WTC11 (cell line): ENCODE results near the gene GET4. TPM values are rescaled to one million over a fixed set of nuclear protein-coding genes. Genes with fewer than 3 reads are reported as not detected.

Source experiments
- ATAC-seq: fragments of 200-7000 bp; cut with Tn5 transposase; 2 replicates; pipeline ENCODE4 v1.10.0; 2021; ENCODE audit warnings: mild to moderate bottlenecking, moderate library complexity
- CTCF ChIA-PET: fragments of 300-600 bp; sonication (Branson Sonifier 250); formaldehyde crosslinking; loops from one replicate; lab custom pipeline; 2021; ENCODE audit warnings: antibody characterized with exemption; lab: Charles Lee
- POLR2A ChIA-PET: fragments of 350-600 bp; sonication (Branson Sonifier 250); formaldehyde crosslinking; loops from one replicate; lab custom pipeline; 2021; ENCODE audit warnings: antibody characterized with exemption; lab: Charles Lee
- DNase-seq: peaks from one replicate; pipeline ENCODE4 v3.0.0; 2021; ENCODE audit warnings: low spot score
- H3K27ac Mint-ChIP-seq: 2 replicates; pipeline ENCODE4 v1.8.0; 2021; ENCODE audit warnings: mixed read lengths
- H3K27me3 Mint-ChIP-seq: 2 replicates; pipeline ENCODE4 v1.8.0; 2021; ENCODE audit warnings: low read depth, mild to moderate bottlenecking, moderate library complexity, mixed read lengths
- H3K36me3 Mint-ChIP-seq: 2 replicates; pipeline ENCODE4 v1.8.0; 2021; ENCODE audit warnings: mixed read lengths
- H3K4me1 Mint-ChIP-seq: 2 replicates; pipeline ENCODE4 v1.8.0; 2022; ENCODE audit warnings: mixed read lengths
- H3K4me3 Mint-ChIP-seq: 2 replicates; pipeline ENCODE4 v1.8.0; 2021; ENCODE audit warnings: mild to moderate bottlenecking, moderate library complexity, mixed read lengths
- H3K9me3 Mint-ChIP-seq: 2 replicates; pipeline ENCODE4 v1.8.0; 2021; ENCODE audit warnings: mixed read lengths
- ATF1 ChIP-seq: sonication (generic); formaldehyde crosslinking; IDR thresholded peaks from 2 replicates; pipeline ENCODE4 v1.8.1; 2023; ENCODE audit warnings: mild to moderate bottlenecking, moderate library complexity, missing genetic modification reagents
- CREB1 ChIP-seq: sonication (generic); formaldehyde crosslinking; IDR thresholded peaks from 2 replicates; pipeline ENCODE4 v1.8.0; 2023; ENCODE audit warnings: mild to moderate bottlenecking, missing genetic modification reagents
- ETV6 ChIP-seq: sonication (generic); formaldehyde crosslinking; IDR thresholded peaks from 2 replicates; pipeline ENCODE4 v1.8.1; 2022; ENCODE audit warnings: mild to moderate bottlenecking, missing genetic modification reagents
- FOXK1 ChIP-seq: sonication (generic); formaldehyde crosslinking; IDR thresholded peaks from 2 replicates; pipeline ENCODE4 v1.8.0; 2022; ENCODE audit warnings: mild to moderate bottlenecking, moderate library complexity, missing genetic modification reagents
- HMGA2 ChIP-seq: fragments of 250-450 bp; sonication (Bioruptor Pico); IDR thresholded peaks from 2 replicates; pipeline ENCODE4 v1.4.0; 2021; ENCODE audit warnings: mild to moderate bottlenecking, moderate library complexity
- JUN ChIP-seq: sonication (generic); formaldehyde crosslinking; IDR thresholded peaks from 2 replicates; pipeline ENCODE4 v1.8.0; 2023; ENCODE audit warnings: mild to moderate bottlenecking, missing genetic modification reagents
- MYBL2 ChIP-seq: sonication (generic); formaldehyde crosslinking; IDR thresholded peaks from 2 replicates; pipeline ENCODE4 v1.8.1; 2023; ENCODE audit warnings: mild to moderate bottlenecking, moderate library complexity, missing genetic modification reagents
- NFE2L1 ChIP-seq: sonication (generic); formaldehyde crosslinking; IDR thresholded peaks from 2 replicates; pipeline ENCODE4 v1.8.1; 2023; ENCODE audit warnings: missing genetic modification reagents
- NR3C1 ChIP-seq: sonication (generic); formaldehyde crosslinking; conservative IDR thresholded peaks from 2 replicates; pipeline ENCODE4 v1.8.1; 2023; ENCODE audit warnings: low read depth, mild to moderate bottlenecking, missing genetic modification reagents
- RORB ChIP-seq: fragments of 250-450 bp; sonication (Bioruptor Pico); IDR thresholded peaks from 2 replicates; pipeline ENCODE4 v1.9.0; 2021; ENCODE audit warnings: mild to moderate bottlenecking
- ZBTB21 ChIP-seq: sonication (generic); formaldehyde crosslinking; IDR thresholded peaks from 2 replicates; pipeline ENCODE4 v1.8.1; 2023; ENCODE audit warnings: mild to moderate bottlenecking, missing genetic modification reagents, borderline replicate concordance
- ZNF121 ChIP-seq: sonication (generic); formaldehyde crosslinking; IDR thresholded peaks from 2 replicates; pipeline ENCODE4 v1.8.0; 2023; ENCODE audit warnings: missing genetic modification reagents
- ZNF423 ChIP-seq: fragments of 250-450 bp; sonication (Bioruptor Pico); IDR thresholded peaks from 2 replicates; pipeline ENCODE4 v2.1.2; 2022; ENCODE audit warnings: mild to moderate bottlenecking, moderate library complexity
- ZNF671 ChIP-seq: fragments of 250-450 bp; sonication (Bioruptor Pico); IDR thresholded peaks from 2 replicates; pipeline ENCODE4 v1.8.0; 2021; ENCODE audit warnings: mild to moderate bottlenecking
- total RNA-seq: library from RNA; stranded (reverse); gene quantifications from 3 replicates; pipeline ENCODE4 v1.2.3, GENCODE V29; 2021
- TF ChIP-seq, protein P1 (sequence below): fragments of 250-450 bp; sonication (Bioruptor Pico); conservative IDR thresholded peaks from 2 replicates; pipeline ENCODE4 v1.9.0; 2021; ENCODE audit warnings: mild to moderate bottlenecking
- TF ChIP-seq, protein P2 (sequence below): sonication (generic); formaldehyde crosslinking; IDR thresholded peaks from 2 replicates; pipeline ENCODE4 v1.8.1; 2023; ENCODE audit warnings: mild to moderate bottlenecking, missing genetic modification reagents, moderate library complexity
- TF ChIP-seq, protein P3 (sequence below): sonication (generic); formaldehyde crosslinking; IDR thresholded peaks from 2 replicates; pipeline ENCODE4 v1.8.1; 2022; ENCODE audit warnings: low read depth, missing genetic modification reagents, borderline replicate concordance
- TF ChIP-seq, protein P4 (sequence below): fragments of 250-450 bp; sonication (Bioruptor Pico); IDR thresholded peaks from 2 replicates; pipeline ENCODE4 v1.9.0; 2021; ENCODE audit warnings: mild to moderate bottlenecking
- TF ChIP-seq, protein P5 (sequence below): fragments of 250-450 bp; sonication (Bioruptor Pico); IDR thresholded peaks from 2 replicates; pipeline ENCODE4 v2.1.2; 2022; ENCODE audit warnings: mild to moderate bottlenecking, moderate library complexity
- TF ChIP-seq, protein P6 (sequence below): sonication (generic); formaldehyde crosslinking; conservative IDR thresholded peaks from 2 replicates; pipeline ENCODE4 v1.8.1; 2022; ENCODE audit warnings: mild to moderate bottlenecking, missing genetic modification reagents
- TF ChIP-seq, protein P7 (sequence below): fragments of 200-600 bp; IDR thresholded peaks from 2 replicates; pipeline ENCODE4 v1.8.0; 2022; ENCODE audit warnings: antibody characterized with exemption
- TF ChIP-seq, protein P8 (sequence below): sonication (generic); formaldehyde crosslinking; IDR thresholded peaks from 2 replicates; pipeline ENCODE4 v1.8.1; 2023; ENCODE audit warnings: mild to moderate bottlenecking, moderate library complexity, missing genetic modification reagents

GET4 gene
- total RNA-seq, 1 experiment from 2014 or later: 73.0 TPM

DNA sequence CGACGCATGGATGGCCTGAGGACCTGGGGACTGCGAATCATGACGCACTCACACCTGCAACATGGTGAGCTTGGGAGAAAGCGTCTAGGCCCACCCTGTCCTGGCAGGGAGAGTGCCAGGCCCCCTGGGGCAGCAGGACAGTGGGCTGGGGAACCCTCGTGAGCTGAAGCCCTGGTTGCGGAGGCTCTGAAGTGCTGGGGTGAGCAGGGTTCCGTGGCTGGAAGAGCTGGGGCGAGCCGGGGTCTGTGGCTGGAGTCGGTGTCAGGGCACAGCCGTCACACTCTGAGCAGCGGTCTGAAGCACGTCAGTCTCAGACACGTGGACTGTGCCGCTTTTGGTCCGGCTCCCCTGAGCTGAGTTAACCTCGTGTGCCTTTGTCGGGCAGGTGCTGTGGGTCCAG, 39.4 kb upstream of the GET4 start:
- CTCF ChIA-PET: interaction anchor here (0.7 to 4.1 kb wide), 18 partner anchors 8 to 515 kb away, joined by 3 to 17 read pairs (median 4); partner anchors contain the start of gene GET4

DNA sequence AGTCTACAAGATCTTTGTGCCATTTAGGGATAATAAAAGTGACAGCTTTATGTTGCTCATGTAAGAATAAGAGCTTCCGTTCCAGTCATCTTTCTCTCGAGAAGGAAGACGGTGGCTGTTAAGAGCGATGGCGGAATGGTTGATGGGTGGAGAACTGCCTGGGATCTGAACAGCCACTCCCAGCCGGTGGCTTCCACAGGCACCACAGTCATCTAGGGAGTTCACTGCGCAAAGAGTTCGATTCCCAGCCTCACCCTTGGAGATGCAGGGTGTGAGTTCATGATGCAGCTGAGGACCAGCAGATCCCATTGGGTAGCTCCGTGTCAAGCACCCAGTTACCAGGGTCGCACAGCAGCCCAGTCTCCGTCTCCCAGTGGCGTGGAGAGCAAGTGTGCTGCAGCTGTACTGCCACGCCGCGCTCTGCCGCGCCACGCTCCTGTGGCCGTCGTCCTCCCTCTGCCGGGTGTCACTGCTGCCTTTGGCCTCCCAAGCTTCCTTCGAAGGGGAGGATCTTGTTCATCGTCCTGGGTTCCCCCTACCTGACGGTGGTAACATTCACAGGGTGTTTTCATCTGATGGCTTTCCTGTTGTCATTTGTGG, 36.3 kb upstream of the GET4 start:
- Mint-ChIP-seq H3K9me3 (no peaks in the 10 kb centered on the region), H3K4me1 (peaks cover 10% of the 10 kb centered on the region), H3K27ac (no peak overlapping the region)
- TF ChIP-seq, protein P1, sequence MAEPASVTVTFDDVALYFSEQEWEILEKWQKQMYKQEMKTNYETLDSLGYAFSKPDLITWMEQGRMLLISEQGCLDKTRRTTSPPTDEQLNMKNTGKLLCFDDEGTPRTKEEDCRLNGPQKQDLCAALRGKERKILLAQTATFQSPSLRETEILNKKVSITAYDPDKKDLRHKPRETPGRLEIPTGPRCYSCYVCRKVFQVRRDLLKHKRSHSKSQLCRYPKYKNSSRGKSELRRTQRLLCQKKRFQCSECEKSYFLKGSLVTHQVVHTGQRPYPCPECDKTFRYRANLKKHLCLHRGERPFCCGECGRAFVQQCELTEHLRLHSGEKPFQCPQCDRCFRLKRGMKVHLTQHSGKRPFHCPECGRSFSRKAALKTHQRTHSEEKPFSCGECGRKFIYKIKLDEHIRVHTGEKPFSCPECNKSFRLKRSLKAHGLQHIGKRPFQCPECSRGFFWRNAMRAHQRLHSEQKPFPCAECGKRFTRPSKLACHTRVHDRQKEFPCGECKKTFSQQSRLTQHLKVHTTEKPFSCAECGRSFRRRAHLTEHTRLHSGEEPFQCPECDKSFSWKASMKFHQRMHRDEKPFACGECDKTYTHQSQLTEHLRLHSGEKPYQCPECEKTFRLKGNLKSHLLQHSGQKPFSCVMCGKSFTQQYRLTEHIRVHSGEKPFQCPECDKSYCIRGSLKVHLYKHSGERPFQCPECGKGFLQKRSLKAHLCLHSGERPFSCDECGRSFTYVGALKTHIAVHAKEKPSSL (CRISPR knock-in tag): no peak
- TF ChIP-seq, protein P2, sequence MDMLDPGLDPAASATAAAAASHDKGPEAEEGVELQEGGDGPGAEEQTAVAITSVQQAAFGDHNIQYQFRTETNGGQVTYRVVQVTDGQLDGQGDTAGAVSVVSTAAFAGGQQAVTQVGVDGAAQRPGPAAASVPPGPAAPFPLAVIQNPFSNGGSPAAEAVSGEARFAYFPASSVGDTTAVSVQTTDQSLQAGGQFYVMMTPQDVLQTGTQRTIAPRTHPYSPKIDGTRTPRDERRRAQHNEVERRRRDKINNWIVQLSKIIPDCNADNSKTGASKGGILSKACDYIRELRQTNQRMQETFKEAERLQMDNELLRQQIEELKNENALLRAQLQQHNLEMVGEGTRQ: no peak
- TF ChIP-seq, protein P3, sequence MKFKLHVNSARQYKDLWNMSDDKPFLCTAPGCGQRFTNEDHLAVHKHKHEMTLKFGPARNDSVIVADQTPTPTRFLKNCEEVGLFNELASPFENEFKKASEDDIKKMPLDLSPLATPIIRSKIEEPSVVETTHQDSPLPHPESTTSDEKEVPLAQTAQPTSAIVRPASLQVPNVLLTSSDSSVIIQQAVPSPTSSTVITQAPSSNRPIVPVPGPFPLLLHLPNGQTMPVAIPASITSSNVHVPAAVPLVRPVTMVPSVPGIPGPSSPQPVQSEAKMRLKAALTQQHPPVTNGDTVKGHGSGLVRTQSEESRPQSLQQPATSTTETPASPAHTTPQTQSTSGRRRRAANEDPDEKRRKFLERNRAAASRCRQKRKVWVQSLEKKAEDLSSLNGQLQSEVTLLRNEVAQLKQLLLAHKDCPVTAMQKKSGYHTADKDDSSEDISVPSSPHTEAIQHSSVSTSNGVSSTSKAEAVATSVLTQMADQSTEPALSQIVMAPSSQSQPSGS (CRISPR knock-in tag): no peak
- TF ChIP-seq NFE2L1 (no peak), ZNF121 (CRISPR knock-in tag) (no peak), NR3C1 (CRISPR knock-in tag) (no peak), ZNF671 (CRISPR knock-in tag) (no peak), ZBTB21 (no peak), MYBL2 (CRISPR knock-in tag) (no peak), FOXK1 (CRISPR knock-in tag) (no peak), JUN (CRISPR knock-in tag) (no peak), HMGA2 (CRISPR knock-in tag) (no peak)
- TF ChIP-seq, protein P4, sequence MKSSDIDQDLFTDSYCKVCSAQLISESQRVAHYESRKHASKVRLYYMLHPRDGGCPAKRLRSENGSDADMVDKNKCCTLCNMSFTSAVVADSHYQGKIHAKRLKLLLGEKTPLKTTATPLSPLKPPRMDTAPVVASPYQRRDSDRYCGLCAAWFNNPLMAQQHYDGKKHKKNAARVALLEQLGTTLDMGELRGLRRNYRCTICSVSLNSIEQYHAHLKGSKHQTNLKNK (CRISPR knock-in tag): no peak
- TF ChIP-seq, protein P5, sequence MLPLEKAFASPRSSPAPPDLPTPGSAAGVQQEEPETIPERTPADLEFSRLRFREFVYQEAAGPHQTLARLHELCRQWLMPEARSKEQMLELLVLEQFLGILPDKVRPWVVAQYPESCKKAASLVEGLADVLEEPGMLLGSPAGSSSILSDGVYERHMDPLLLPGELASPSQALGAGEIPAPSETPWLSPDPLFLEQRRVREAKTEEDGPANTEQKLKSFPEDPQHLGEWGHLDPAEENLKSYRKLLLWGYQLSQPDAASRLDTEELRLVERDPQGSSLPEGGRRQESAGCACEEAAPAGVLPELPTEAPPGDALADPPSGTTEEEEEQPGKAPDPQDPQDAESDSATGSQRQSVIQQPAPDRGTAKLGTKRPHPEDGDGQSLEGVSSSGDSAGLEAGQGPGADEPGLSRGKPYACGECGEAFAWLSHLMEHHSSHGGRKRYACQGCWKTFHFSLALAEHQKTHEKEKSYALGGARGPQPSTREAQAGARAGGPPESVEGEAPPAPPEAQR (CRISPR knock-in tag): no peak
- TF ChIP-seq, protein P6, sequence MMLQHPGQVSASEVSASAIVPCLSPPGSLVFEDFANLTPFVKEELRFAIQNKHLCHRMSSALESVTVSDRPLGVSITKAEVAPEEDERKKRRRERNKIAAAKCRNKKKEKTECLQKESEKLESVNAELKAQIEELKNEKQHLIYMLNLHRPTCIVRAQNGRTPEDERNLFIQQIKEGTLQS (CRISPR knock-in tag): no peak
- TF ChIP-seq, all 79 proteins: peak for 0
- H3K4me3 Mint-ChIP-seq: no peak overlapping the region
- ChIA-PET CTCF (interaction anchor here (0.7 to 1.5 kb wide), 4 partner anchors 24 to 118 kb away, joined by 3 to 5 read pairs (median 4); no protein-coding TSS in a partner anchor), POLR2A (no interaction called here)
- ATAC-seq (no peak), DNase-seq (no peak)
- no peaks in the 10 kb centered on the region for H3K27me3 Mint-ChIP-seq
- H3K36me3 Mint-ChIP-seq: peaks cover 75% of the 10 kb centered on the region

More for the DNA sequence above, 39.4 kb upstream of the GET4 start:
- ATAC-seq: no peak
- POLR2A ChIA-PET: no interaction called here
- TF ChIP-seq, protein P3 (CRISPR knock-in tag): no peak
- TF ChIP-seq FOXK1 (CRISPR knock-in tag) (no peak), RORB (no peak), ZNF423 (CRISPR knock-in tag) (no peak), ETV6 (CRISPR knock-in tag) (no peak), HMGA2 (CRISPR knock-in tag) (no peak), ATF1 (no peak), CREB1 (CRISPR knock-in tag) (no peak)
- TF ChIP-seq, protein P7, sequence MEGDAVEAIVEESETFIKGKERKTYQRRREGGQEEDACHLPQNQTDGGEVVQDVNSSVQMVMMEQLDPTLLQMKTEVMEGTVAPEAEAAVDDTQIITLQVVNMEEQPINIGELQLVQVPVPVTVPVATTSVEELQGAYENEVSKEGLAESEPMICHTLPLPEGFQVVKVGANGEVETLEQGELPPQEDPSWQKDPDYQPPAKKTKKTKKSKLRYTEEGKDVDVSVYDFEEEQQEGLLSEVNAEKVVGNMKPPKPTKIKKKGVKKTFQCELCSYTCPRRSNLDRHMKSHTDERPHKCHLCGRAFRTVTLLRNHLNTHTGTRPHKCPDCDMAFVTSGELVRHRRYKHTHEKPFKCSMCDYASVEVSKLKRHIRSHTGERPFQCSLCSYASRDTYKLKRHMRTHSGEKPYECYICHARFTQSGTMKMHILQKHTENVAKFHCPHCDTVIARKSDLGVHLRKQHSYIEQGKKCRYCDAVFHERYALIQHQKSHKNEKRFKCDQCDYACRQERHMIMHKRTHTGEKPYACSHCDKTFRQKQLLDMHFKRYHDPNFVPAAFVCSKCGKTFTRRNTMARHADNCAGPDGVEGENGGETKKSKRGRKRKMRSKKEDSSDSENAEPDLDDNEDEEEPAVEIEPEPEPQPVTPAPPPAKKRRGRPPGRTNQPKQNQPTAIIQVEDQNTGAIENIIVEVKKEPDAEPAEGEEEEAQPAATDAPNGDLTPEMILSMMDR: no peak
- TF ChIP-seq, protein P8, sequence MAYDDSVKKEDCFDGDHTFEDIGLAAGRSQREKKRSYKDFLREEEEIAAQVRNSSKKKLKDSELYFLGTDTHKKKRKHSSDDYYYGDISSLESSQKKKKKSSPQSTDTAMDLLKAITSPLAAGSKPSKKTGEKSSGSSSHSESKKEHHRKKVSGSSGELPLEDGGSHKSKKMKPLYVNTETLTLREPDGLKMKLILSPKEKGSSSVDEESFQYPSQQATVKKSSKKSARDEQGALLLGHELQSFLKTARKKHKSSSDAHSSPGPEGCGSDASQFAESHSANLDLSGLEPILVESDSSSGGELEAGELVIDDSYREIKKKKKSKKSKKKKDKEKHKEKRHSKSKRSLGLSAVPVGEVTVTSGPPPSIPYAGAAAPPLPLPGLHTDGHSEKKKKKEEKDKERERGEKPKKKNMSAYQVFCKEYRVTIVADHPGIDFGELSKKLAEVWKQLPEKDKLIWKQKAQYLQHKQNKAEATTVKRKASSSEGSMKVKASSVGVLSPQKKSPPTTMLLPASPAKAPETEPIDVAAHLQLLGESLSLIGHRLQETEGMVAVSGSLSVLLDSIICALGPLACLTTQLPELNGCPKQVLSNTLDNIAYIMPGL (CRISPR knock-in tag): no peak
- Mint-ChIP-seq H3K4me3 (no peak overlapping the region), H3K9me3 (no peaks in the 10 kb centered on the region), H3K27ac (peak overlapping the region; percentile 82; the same call in 1 of the 2 replicates), H3K4me1 (peaks cover 26% of the 10 kb centered on the region), H3K36me3 (peaks cover 52% of the 10 kb centered on the region), H3K27me3 (no peaks in the 10 kb centered on the region)
- DNase-seq: no peak
